ENCODE data around the gene ZNF302.

ZNF302 gene

GRCh38 chr19:34722353-34722752, 44.9 kb downstream of the ZNF302 start:
- Histone ChIP-seq H3K4me1 (no peaks in the 10 kb centered on the region), H3K27me3 (no peaks in the 10 kb centered on the region), H4K20me1 (no peaks in the 10 kb centered on the region), H3K4me2 (no peak overlapping the region), H3K27ac (no peak overlapping the region), H3K9ac (no peak overlapping the region), H3K9me3 (no peaks in the 10 kb centered on the region), H3K36me3 (no peaks in the 10 kb centered on the region), H3K4me3 (no peak overlapping the region)
- TF ChIP-seq Cebpa-rat (IDR thresholded peaks at IDR 0.05) = no peak

GRCh38 chr19:34725400-34725799, 47.9 kb downstream of the ZNF302 start:
- no peak for TF ChIP-seq Cebpa-rat (IDR thresholded peaks at IDR 0.05)
- no peak overlapping the region for H3K4me3 ChIP-seq
- H3K36me3 ChIP-seq = no peaks in the 10 kb centered on the region
- no peaks in the 10 kb centered on the region for H3K9me3 ChIP-seq
- H3K27ac ChIP-seq = no peak overlapping the region
- no peaks in the 10 kb centered on the region for H4K20me1 ChIP-seq
- no peaks in the 10 kb centered on the region for H3K4me1 ChIP-seq
- H3K4me2 ChIP-seq = no peak overlapping the region
- H3K27me3 ChIP-seq = no peaks in the 10 kb centered on the region
- H3K9ac ChIP-seq = no peak overlapping the region

GRCh38 chr19:34731019-34731829, 53.7 kb downstream of the ZNF302 start:
- Histone ChIP-seq H3K9ac (no peak overlapping the region), H3K27ac (no peak overlapping the region), H3K36me3 (peaks cover 9% of the 10 kb centered on the region), H4K20me1 (no peaks in the 10 kb centered on the region), H3K4me1 (peaks cover 27% of the 10 kb centered on the region), H3K4me2 (no peak overlapping the region), H3K9me3 (peaks cover 4% of the 10 kb centered on the region; the same call in 1 of the 2 replicates), H3K27me3 (no peaks in the 10 kb centered on the region), H3K4me3 (no peak overlapping the region)
- no peak for TF ChIP-seq Cebpa-rat (IDR thresholded peaks at IDR 0.05)

GRCh38 chr19:34731964-34732363, 54.5 kb downstream of the ZNF302 start:
- H3K4me2 ChIP-seq = no peak overlapping the region; the same call in 1 of the 2 replicates
- H3K9ac ChIP-seq = no peak overlapping the region
- H3K27me3 ChIP-seq = no peaks in the 10 kb centered on the region
- peaks cover 32% of the 10 kb centered on the region for H3K4me1 ChIP-seq
- no peaks in the 10 kb centered on the region for H4K20me1 ChIP-seq
- no peak overlapping the region for H3K27ac ChIP-seq
- TF ChIP-seq Cebpa-rat (IDR thresholded peaks at IDR 0.05) = no peak
- H3K4me3 ChIP-seq = no peak overlapping the region
- H3K9me3 ChIP-seq = peaks cover 10% of the 10 kb centered on the region; the same call in 1 of the 2 replicates
- H3K36me3 ChIP-seq = peaks cover 11% of the 10 kb centered on the region

GRCh38 chr19:34732612-34733211, 55.2 kb downstream of the ZNF302 start:
- Histone ChIP-seq H3K9ac (peak overlapping the region; percentile 90), H3K27ac (peak overlapping the region; percentile 90), H3K36me3 (peaks cover 15% of the 10 kb centered on the region), H3K4me1 (peaks cover 32% of the 10 kb centered on the region), H4K20me1 (no peaks in the 10 kb centered on the region), H3K9me3 (peaks cover 17% of the 10 kb centered on the region), H3K27me3 (no peaks in the 10 kb centered on the region), H3K4me2 (peak overlapping the region; percentile 94), H3K4me3 (peak overlapping the region; percentile 90)
- TF ChIP-seq Cebpa-rat (IDR thresholded peaks at IDR 0.05) = no peak

GRCh38 chr19:34733266-34733745, 55.8 kb downstream of the ZNF302 start:
- Histone ChIP-seq H3K4me3 (peak overlapping the region; percentile 90), H3K9ac (peak overlapping the region; percentile 90), H3K4me2 (peak overlapping the region; percentile 94), H3K9me3 (peaks cover 23% of the 10 kb centered on the region), H3K27me3 (no peaks in the 10 kb centered on the region), H4K20me1 (no peaks in the 10 kb centered on the region), H3K36me3 (peaks cover 21% of the 10 kb centered on the region), H3K4me1 (peaks cover 32% of the 10 kb centered on the region), H3K27ac (peak overlapping the region; percentile 90)
- TF ChIP-seq Cebpa-rat (IDR thresholded peaks at IDR 0.05) = no peak

- Histone ChIP-seq H3K4me1 (peaks cover 32% of the 10 kb centered on the region), H4K20me1 (no peaks in the 10 kb centered on the region), H3K4me2 (peak within 1 kb of the TSS; percentile 94), H3K9me3 (peaks cover 28% of the 10 kb centered on the region), H3K27ac (peak within 1 kb of the TSS; percentile 90), H3K4me3 (peak within 1 kb of the TSS; percentile 90), H3K9ac (peak within 1 kb of the TSS; percentile 90), H3K36me3 (peaks cover 27% of the 10 kb centered on the region), H3K27me3 (no peaks in the 10 kb centered on the region)
- no peak for TF ChIP-seq Cebpa-rat (IDR thresholded peaks at IDR 0.05)
Measured at GRCh38 chr19:34733746-34734536, 56.5 kb downstream of the ZNF302 start, which contains the start of gene ZNF181. Gene ZNF181 (plus strand): TSS chr19:34734243. CDS start chr19:34735038, 795 bp downstream.

GRCh38 chr19:34734537-34735103, 57.1 kb downstream of the ZNF302 start:
- Histone ChIP-seq H3K4me2 (peak overlapping the region; percentile 94), H3K9ac (peak overlapping the region; percentile 90), H3K4me1 (peaks cover 32% of the 10 kb centered on the region), H3K36me3 (peaks cover 34% of the 10 kb centered on the region), H3K27me3 (no peaks in the 10 kb centered on the region), H4K20me1 (no peaks in the 10 kb centered on the region), H3K4me3 (peak overlapping the region; percentile 90), H3K9me3 (peaks cover 34% of the 10 kb centered on the region), H3K27ac (peak overlapping the region; percentile 90)
- no peak for TF ChIP-seq Cebpa-rat (IDR thresholded peaks at IDR 0.05)

Data from BLaER1 (cell line).